Measurements from ENCODE around the gene INSYN1.

GRCh38 chr15:73714695-73715301 is 38.4 kb downstream of the INSYN1 start:
- TF ChIP-seq EZH2 (IDR thresholded peaks at IDR 0.05; ENCODE audit: low read depth, unreplicated experiment): no peak
- TF ChIP-seq CTCF (conservative IDR thresholded peaks at IDR 0.05; ENCODE audit: low read depth in 2 of 2): no peak
- TF ChIP-seq REST (IDR thresholded peaks at IDR 0.05; ENCODE audit: unreplicated experiment): no peak
- TF ChIP-seq POLR2AphosphoS5 (IDR thresholded peaks at IDR 0.05; ENCODE audit: low read depth): no peak
- TF ChIP-seq STAT1 (IDR thresholded peaks at IDR 0.05; ENCODE audit: unreplicated experiment): no peak
- no peak for TF ChIP-seq ETS1 (IDR thresholded peaks at IDR 0.05)
- no peak for TF ChIP-seq CREB1 (CRISPR knock-in tag; IDR thresholded peaks at IDR 0.05; ENCODE audit: low read depth)
- no peak for TF ChIP-seq EZH2phosphoT487 (IDR thresholded peaks at IDR 0.05; ENCODE audit: unreplicated experiment)
- no peak for TF ChIP-seq ZNF114 (CRISPR knock-in tag; IDR thresholded peaks at IDR 0.05)
- no peak for TF ChIP-seq JUNB (IDR thresholded peaks at IDR 0.05; ENCODE audit: unreplicated experiment)
